ENCODE measurements around the gene TCF4.
A peak's percentile ranks its signal among the peaks of the same experiment; 100 is the strongest.
"Not testable (repeated sequence)": the region's sequence is repeated elsewhere in the genome, so short reads cannot be mapped to it uniquely, and the experiment has no call there.

Gene TCF4

GRCh38 chr18:55500316-55501086 lies 87.5 kb downstream of the TCF4 start:
- DNase-seq, result peak in 1 of 2 experiments; percentile 21

GRCh38 chr18:55499526-55499925 lies 88.5 kb downstream of the TCF4 start:
- DNase-seq, result no peak

GRCh38 chr18:55497825-55498403 lies 90.1 kb downstream of the TCF4 start:
- DNase-seq, result no peak

GRCh38 chr18:55494899-55495298 lies 93.1 kb downstream of the TCF4 start:
- DNase-seq, result no peak

- no peak for DNase-seq
Measured at GRCh38 chr18:55494441-55494840, 93.6 kb downstream of the TCF4 start.

GRCh38 chr18:55491616-55492015 lies 96.4 kb downstream of the TCF4 start:
- DNase-seq, result peak; percentile 11 to 72

GRCh38 chr18:55489034-55489986 lies 98.7 kb downstream of the TCF4 start:
- no peak for DNase-seq

- DNase-seq, result no peak
Measured at GRCh38 chr18:55488473-55488872, 99.5 kb downstream of the TCF4 start.

GRCh38 chr18:55487997-55488396 lies 100.0 kb downstream of the TCF4 start:
- no peak for DNase-seq

- no peak for DNase-seq
Measured at GRCh38 chr18:55486936-55487335, 101.1 kb downstream of the TCF4 start.

- no peak for DNase-seq
Measured at GRCh38 chr18:55485666-55486065, 102.3 kb downstream of the TCF4 start.

- no peak for DNase-seq
Measured at GRCh38 chr18:55484773-55485172, 103.2 kb downstream of the TCF4 start.

- DNase-seq, result no peak
Measured at GRCh38 chr18:55483266-55483871, 104.6 kb downstream of the TCF4 start.

GRCh38 chr18:55479656-55480420 lies 108.2 kb downstream of the TCF4 start:
- DNase-seq, result no peak

GRCh38 chr18:55477860-55478581 lies 110.0 kb downstream of the TCF4 start:
- no peak for DNase-seq

- no peak for DNase-seq
Measured at GRCh38 chr18:55477499-55477859, 110.5 kb downstream of the TCF4 start.

- DNase-seq, result no peak
Measured at GRCh38 chr18:55475916-55476315, 112.1 kb downstream of the TCF4 start.

- DNase-seq, result no peak
Measured at GRCh38 chr18:55475467-55475866, 112.5 kb downstream of the TCF4 start.

- DNase-seq, result no peak
Measured at GRCh38 chr18:55473560-55473959, 114.4 kb downstream of the TCF4 start.

- DNase-seq, result no peak
Measured at GRCh38 chr18:55473058-55473457, 114.9 kb downstream of the TCF4 start.

GRCh38 chr18:55470826-55471225 lies 117.2 kb downstream of the TCF4 start:
- DNase-seq, result no peak

GRCh38 chr18:55469134-55469533 lies 118.9 kb downstream of the TCF4 start:
- DNase-seq, result not testable (repeated sequence)

Measured in NCI-H524 (cell line).